Body of pancreas (tissue), 4 donors: ENCODE data around the gene ISL2. TPM values are rescaled to one million over a fixed set of nuclear protein-coding genes. Genes with fewer than 3 reads are reported as not detected.

ENCODE experiments used
- ATAC-seq: fragments of 150-250 bp; one replicate; pipeline ENCODE4 v1.9.1; 2016
- DNase-seq, 4 donors: peaks; one replicate each; pipeline ENCODE4 v3.0.0-alpha.2; 2019
- H3K27ac ChIP-seq, 4 donors: fragments of 200-600 bp; sonication (generic); 1 replicate in 3 of 4; 2 replicates in 1 of 4; pipeline versions ENCODE4 v1.5.1 to v1.6.1; 2016 to 2019; ENCODE audit warnings: mild to moderate bottlenecking in 1 of 4, mixed read lengths in 1 of 4, moderate library complexity in 1 of 4
- H3K27me3 ChIP-seq, 2 donors: fragments of 200-600 bp; sonication (generic); one replicate each; pipeline ENCODE4 v1.6.0; 2016; ENCODE audit warnings: mild to moderate bottlenecking in 1 of 2
- H3K36me3 ChIP-seq, 2 donors: fragments of 200-600 bp; sonication (generic); replicated peaks in 1 of 2; 2 replicates each; pipeline ENCODE4 v1.5.1; 2016; ENCODE audit warnings: low read depth in 2 of 2; ENCODE audit not compliant: insufficient read depth in 1 of 2
- H3K4me1 ChIP-seq: fragments of 200-600 bp; sonication (generic); one replicate; pipeline ENCODE4 v1.6.0; 2016
- H3K4me3 ChIP-seq, 2 donors: fragments of 200-600 bp; sonication (generic); 1 replicate in 1 of 2; 2 replicates in 1 of 2; pipeline ENCODE4 v1.5.1; 2016 to 2019
- H3K9me3 ChIP-seq, 3 donors: fragments of 200-600 bp; sonication (generic); 1 replicate in 2 of 3; 2 replicates in 1 of 3; pipeline ENCODE4 v1.5.1; 2016
- POLR2A ChIP-seq, 3 donors: fragments of 450-650 bp; IDR thresholded peaks; one replicate each; pipeline ENCODE4 v1.6.1; 2016; ENCODE audit warnings: antibody characterized with exemption in 3 of 3, mild to moderate bottlenecking in 2 of 3
- WGBS, 2 donors: methylation state at CpG; one replicate each; pipeline ENCODE4 v1.1.5; 2017; 5-methylcytosine and 5-hydroxymethylcytosine counted together
- intact Hi-C: fragments of 100-400 bp; cut with DNase I; formaldehyde crosslinking; loops from one replicate; pipeline ENCODE4 v1.15.1; 2023
- total RNA-seq, 2 donors: library from RNA; depleted of rRNA; stranded (reverse); fragments of >200 nt; gene quantifications; one replicate each; pipeline ENCODE4 v1.1.0, GENCODE V29; 2016
- TF ChIP-seq, protein P1 (sequence below), 7 experiments: fragments of 450-650 bp in 4 of 7; fragments of 200-600 bp in 3 of 7; sonication (generic) in 3 of 7; IDR thresholded peaks; one replicate each; pipeline ENCODE4 v1.5.1; 2016 to 2019; ENCODE audit warnings: antibody characterized with exemption in 7 of 7

ISL2 gene
- total RNA-seq, 2 donors from 2014 or later: not detected

DNA sequence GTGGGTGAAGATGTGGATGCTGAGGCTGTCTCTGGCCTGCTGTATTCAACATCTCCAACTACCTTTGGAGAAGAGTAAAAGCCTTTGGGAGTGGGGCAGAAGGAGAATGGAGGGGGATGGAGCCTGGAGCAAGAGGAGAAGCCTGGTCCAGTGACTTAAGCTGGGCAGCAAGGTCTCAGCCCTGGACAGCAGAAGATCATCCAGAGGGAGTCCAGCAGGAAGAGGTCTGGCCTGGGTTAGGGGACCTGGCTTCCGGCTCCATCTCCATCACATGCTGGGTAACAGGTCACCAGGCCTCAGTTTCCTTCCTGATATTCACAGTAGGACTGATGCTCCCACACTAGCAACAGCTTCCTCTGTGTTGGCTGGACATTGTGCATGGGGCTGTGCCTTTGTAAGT is 3.8 kb upstream of the ISL2 start:
- H3K4me1 ChIP-seq: peaks cover 13% of the 10 kb centered on the region
- no peak for DNase-seq
- no peak for ATAC-seq
- no peaks in the 10 kb centered on the region for H3K9me3 ChIP-seq
- WGBS, 2 donors: 78 to 94% methylated on average over 1 of the region's 1 CpG
- intact Hi-C loops: loop anchor here (5.0 kb wide), 1 partner anchor 135 kb away; no protein-coding TSS in a partner anchor
- TF ChIP-seq POLR2A (IDR thresholded peaks at IDR 0.05): no peak
- TF ChIP-seq, protein P1, sequence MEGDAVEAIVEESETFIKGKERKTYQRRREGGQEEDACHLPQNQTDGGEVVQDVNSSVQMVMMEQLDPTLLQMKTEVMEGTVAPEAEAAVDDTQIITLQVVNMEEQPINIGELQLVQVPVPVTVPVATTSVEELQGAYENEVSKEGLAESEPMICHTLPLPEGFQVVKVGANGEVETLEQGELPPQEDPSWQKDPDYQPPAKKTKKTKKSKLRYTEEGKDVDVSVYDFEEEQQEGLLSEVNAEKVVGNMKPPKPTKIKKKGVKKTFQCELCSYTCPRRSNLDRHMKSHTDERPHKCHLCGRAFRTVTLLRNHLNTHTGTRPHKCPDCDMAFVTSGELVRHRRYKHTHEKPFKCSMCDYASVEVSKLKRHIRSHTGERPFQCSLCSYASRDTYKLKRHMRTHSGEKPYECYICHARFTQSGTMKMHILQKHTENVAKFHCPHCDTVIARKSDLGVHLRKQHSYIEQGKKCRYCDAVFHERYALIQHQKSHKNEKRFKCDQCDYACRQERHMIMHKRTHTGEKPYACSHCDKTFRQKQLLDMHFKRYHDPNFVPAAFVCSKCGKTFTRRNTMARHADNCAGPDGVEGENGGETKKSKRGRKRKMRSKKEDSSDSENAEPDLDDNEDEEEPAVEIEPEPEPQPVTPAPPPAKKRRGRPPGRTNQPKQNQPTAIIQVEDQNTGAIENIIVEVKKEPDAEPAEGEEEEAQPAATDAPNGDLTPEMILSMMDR (IDR thresholded peaks at IDR 0.05): no peak
- H3K4me3 ChIP-seq: no peak overlapping the region
- peaks cover under 1 to 23% of the 10 kb centered on the region in 2 donors for H3K27me3 ChIP-seq
- no peaks in the 10 kb centered on the region for H3K36me3 ChIP-seq
- H3K27ac ChIP-seq: no peak overlapping the region

- Histone ChIP-seq H3K36me3 (no peaks in the 10 kb centered on the region), H3K4me3 (no peak overlapping the region), H3K27me3 (peaks cover 3 to 28% of the 10 kb centered on the region in 2 donors), H3K9me3 (no peaks in the 10 kb centered on the region), H3K27ac (no peak overlapping the region), H3K4me1 (peaks cover 18% of the 10 kb centered on the region)
- DNase-seq: no peak
- intact Hi-C loops: loop anchor here (5.0 kb wide), 1 partner anchor 136 kb away; no protein-coding TSS in a partner anchor
- WGBS, 2 donors: 93 to 100% methylated on average over 1 of the region's 1 CpG
- TF ChIP-seq, protein P1 (IDR thresholded peaks at IDR 0.05): no peak
- TF ChIP-seq POLR2A (IDR thresholded peaks at IDR 0.05): no peak
- no peak for ATAC-seq
Observed at GRCh38 chr15:76333309-76333708, 3.3 kb upstream of the ISL2 start.

DNA sequence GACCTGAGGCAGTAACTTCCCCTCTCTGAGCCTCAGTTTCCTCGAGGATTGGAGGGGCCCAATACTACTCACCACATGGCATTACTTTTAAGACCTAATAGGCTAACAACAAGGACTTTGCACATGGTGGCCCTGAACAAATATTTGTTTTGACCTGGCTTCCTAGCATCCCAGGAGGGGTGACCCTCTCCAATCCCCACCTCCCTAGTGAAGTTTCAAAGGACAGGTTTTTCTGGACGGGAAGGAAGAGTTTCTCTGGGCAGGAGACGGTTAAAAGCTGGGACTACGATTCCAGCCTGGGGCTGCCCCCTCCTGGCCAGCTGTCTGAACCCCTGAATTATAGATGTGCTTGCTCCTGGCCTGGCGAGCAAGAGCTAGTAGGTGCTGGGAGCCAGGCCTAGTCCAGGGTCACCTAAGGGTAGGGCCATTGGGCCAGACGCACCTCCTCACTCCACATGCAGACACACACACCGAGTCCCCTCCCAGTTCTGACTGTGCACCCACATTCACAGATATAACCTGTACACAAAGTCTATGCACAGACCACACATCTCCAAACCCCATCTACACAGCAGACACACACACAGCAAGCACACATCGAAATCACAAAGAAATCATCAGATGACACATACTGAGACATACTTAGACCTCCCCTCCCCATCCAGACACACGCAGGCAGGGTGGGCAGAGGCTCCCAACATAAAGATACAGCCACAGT is 2.7 kb upstream of the ISL2 start:
- WGBS, 2 donors: 62 to 63% methylated on average over 8 to 9 of the region's 9 CpGs
- ATAC-seq (no peak), DNase-seq (no peak)
- Histone ChIP-seq H3K4me3 (no peak overlapping the region), H3K27me3 (peaks cover 3 to 33% of the 10 kb centered on the region in 2 donors), H3K4me1 (peaks cover 21% of the 10 kb centered on the region), H3K36me3 (no peaks in the 10 kb centered on the region), H3K9me3 (no peaks in the 10 kb centered on the region), H3K27ac (no peak overlapping the region)
- intact Hi-C loops: loop anchor here (5.0 kb wide), 1 partner anchor 137 kb away; no protein-coding TSS in a partner anchor
- TF ChIP-seq, protein P1 (IDR thresholded peaks at IDR 0.05): no peak
- TF ChIP-seq POLR2A (IDR thresholded peaks at IDR 0.05): no peak

DNA sequence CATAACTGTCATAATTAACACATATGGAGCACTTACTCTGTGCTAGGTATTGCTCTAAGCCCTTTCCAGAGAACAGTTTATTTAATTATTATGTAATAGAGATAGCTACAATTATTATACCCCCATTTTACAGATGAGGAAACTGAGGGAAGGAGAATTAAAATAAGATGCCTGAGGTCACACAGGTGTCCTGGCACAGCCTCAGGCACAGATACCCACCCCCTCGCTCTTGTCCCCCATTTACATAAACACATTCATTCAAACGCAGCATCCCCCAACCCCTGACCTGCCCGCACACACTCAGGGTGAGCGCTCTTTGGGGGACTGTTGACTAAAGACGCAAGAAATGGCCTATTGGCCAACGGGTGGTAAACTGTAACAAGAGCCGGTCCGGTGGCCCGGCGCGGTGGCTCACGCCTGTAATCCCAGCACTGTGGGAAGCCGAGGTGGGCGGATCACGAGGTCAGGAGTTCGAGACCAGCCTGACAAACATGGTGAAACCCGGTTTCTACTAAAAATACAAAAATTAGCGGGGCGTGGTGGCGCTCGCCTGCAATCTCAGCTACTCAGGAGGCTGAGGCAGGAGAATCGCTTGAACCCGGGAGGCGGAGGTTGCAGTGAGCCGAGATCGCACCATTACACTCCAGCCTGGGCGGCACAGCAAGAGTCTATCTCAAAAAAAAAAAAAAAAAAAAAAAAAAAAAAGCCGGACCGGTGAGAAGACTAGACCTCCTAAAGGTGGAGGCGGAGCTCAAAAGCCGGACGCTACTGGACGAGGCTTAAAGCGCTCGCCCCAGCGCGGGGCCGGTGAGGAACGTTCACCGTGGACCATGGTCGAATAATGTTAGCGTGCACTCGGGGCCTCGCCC is 1.9 kb upstream of the ISL2 start:
- Histone ChIP-seq H3K27ac (no peak overlapping the region), H3K4me3 (no peak overlapping the region), H3K4me1 (peaks cover 25% of the 10 kb centered on the region), H3K36me3 (no peaks in the 10 kb centered on the region), H3K9me3 (no peaks in the 10 kb centered on the region), H3K27me3 (peaks cover 3 to 40% of the 10 kb centered on the region in 2 donors)
- WGBS, 2 donors: 34 to 39% methylated on average over 43 to 44 of the region's 44 CpGs
- intact Hi-C loops: loop anchor here (5.0 kb wide), 1 partner anchor 137 kb away; no protein-coding TSS in a partner anchor
- TF ChIP-seq, protein P1 (IDR thresholded peaks at IDR 0.05): no peak
- TF ChIP-seq POLR2A (IDR thresholded peaks at IDR 0.05): no peak
- no peak for ATAC-seq
- DNase-seq: no peak
